Dendritic cell treated with granulocyte-macrophage colony-stimulating factor and Interleukin-4, amounts not matched to agents 40 ng/mL and 50 ng/mL, for 4 days (primary cell): ENCODE results near the gene RPP30.
"Not testable (repeated sequence)": the region's sequence is repeated elsewhere in the genome, so short reads cannot be mapped to it uniquely, and the experiment has no call there.

ENCODE experiments used
- H3K27ac Mint-ChIP-seq: one replicate; pipeline ENCODE4 v1.8.0; 2022; ENCODE audit warnings: mild to moderate bottlenecking, mixed read lengths
- H3K27me3 Mint-ChIP-seq: one replicate; pipeline ENCODE4 v1.8.0; 2022; ENCODE audit warnings: mild to moderate bottlenecking, mixed read lengths
- H3K36me3 Mint-ChIP-seq: one replicate; pipeline ENCODE4 v1.8.0; 2022; ENCODE audit warnings: low read depth, mixed read lengths
- H3K4me1 Mint-ChIP-seq: one replicate; pipeline ENCODE4 v1.8.0; 2022; ENCODE audit warnings: low read depth, mixed read lengths
- H3K4me3 Mint-ChIP-seq: one replicate; pipeline ENCODE4 v1.8.0; 2022; ENCODE audit warnings: mild to moderate bottlenecking, moderate library complexity, mixed read lengths
- H3K9me3 Mint-ChIP-seq: one replicate; pipeline ENCODE4 v1.8.0; 2022; ENCODE audit warnings: mixed read lengths
- intact Hi-C: fragments of 100-400 bp; cut with micrococcal nuclease; formaldehyde crosslinking; loops from one replicate; pipeline ENCODE4 v1.15.0; 2022

RPP30 gene

GRCh38 chr10:90857635-90858460 is 13.9 kb upstream of the RPP30 start, which contains the start of gene HTR7:
Gene HTR7, minus strand, starts transcription at chr10:90858039. Its CDS starts 368 bp downstream, at chr10:90857671.
- H3K4me3 Mint-ChIP-seq = peak within 1 kb of the TSS; percentile 94
- H3K27ac Mint-ChIP-seq = peak within 1 kb of the TSS; percentile 89
- intact Hi-C loops = loop anchor here (5.0 to 10.0 kb wide), 2 partner anchors 71 to 1433 kb away; no protein-coding TSS in a partner anchor

GRCh38 chr10:90858461-90858968 is 13.3 kb upstream of the RPP30 start:
- peaks cover 12% of the 10 kb centered on the region for H3K4me1 Mint-ChIP-seq
- peaks cover 30% of the 10 kb centered on the region for H3K27me3 Mint-ChIP-seq
- H3K9me3 Mint-ChIP-seq = no peaks in the 10 kb centered on the region
- intact Hi-C loops = loop anchor here (5.0 to 10.0 kb wide), 2 partner anchors 71 to 1434 kb away; no protein-coding TSS in a partner anchor
- H3K4me3 Mint-ChIP-seq = peak overlapping the region; percentile 94
- H3K27ac Mint-ChIP-seq = peak overlapping the region; percentile 89
- H3K36me3 Mint-ChIP-seq = no peaks in the 10 kb centered on the region

More at GRCh38 chr10:90857635-90858460, 13.9 kb upstream of the RPP30 start, which contains the start of gene HTR7:
- peaks cover 28% of the 10 kb centered on the region for H3K27me3 Mint-ChIP-seq
- no peaks in the 10 kb centered on the region for H3K36me3 Mint-ChIP-seq
- peaks cover 12% of the 10 kb centered on the region for H3K4me1 Mint-ChIP-seq
- H3K9me3 Mint-ChIP-seq = no peaks in the 10 kb centered on the region

DNA sequence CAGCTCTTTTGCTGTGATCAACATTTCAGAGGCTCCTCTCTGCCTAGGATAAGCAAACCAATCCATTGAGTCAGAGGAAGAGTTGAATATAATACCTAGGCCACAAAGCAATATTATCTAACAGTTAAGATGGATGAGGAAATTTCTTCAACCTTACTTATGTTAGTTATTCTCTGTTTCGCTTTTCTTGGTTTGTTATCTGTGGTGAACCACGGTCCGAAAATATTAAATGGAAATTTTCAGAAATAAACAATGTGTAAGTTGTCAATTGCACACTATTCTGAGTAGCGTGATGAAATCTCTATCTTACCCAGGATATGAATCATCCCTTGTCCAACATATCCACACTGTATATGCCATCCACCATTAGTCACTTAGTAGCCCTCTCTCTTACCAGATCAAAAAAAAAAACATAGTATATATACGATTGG is 12.4 kb upstream of the RPP30 start:
- Mint-ChIP-seq H3K36me3 (no peaks in the 10 kb centered on the region), H3K9me3 (no peaks in the 10 kb centered on the region), H3K27me3 (peaks cover 29% of the 10 kb centered on the region), H3K4me3 (no peak overlapping the region), H3K27ac (no peak overlapping the region), H3K4me1 (peaks cover 12% of the 10 kb centered on the region)
- intact Hi-C loops = loop anchor here (5.0 to 10.0 kb wide), 2 partner anchors 72 to 1435 kb away; no protein-coding TSS in a partner anchor

DNA sequence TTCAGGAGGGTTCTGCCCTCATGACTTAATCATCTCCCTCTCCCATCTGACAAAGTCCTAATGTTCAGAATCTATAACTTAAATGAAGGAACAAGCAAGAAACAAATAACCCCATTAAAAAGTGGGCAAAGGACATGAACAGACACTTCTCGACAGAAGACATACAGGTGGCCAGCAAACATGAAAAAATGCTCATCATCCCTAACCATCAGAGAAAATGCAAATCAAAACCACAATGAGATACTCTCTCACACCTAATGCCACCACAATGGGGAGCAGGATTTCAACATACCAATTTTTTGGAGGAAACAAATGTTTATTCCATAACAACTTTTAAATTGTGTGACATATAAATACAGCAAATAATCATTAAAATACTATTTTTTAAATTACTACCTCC is 11.0 kb upstream of the RPP30 start:
- Mint-ChIP-seq H3K9me3 (no peaks in the 10 kb centered on the region), H3K27ac (no peak overlapping the region), H3K4me1 (peaks cover 12% of the 10 kb centered on the region), H3K4me3 (no peak overlapping the region), H3K27me3 (peaks cover 25% of the 10 kb centered on the region), H3K36me3 (no peaks in the 10 kb centered on the region)
- intact Hi-C loops = loop anchor here (10.0 kb wide), 1 partner anchor 906 kb away; no protein-coding TSS in a partner anchor

- intact Hi-C loops = loop anchor here (1.0 to 10.0 kb wide), 2 partner anchors 112 to 908 kb away; no protein-coding TSS in a partner anchor
- no peaks in the 10 kb centered on the region for H3K9me3 Mint-ChIP-seq
- no peak overlapping the region for H3K27ac Mint-ChIP-seq
- peaks cover 21% of the 10 kb centered on the region for H3K27me3 Mint-ChIP-seq
- no peak overlapping the region for H3K4me3 Mint-ChIP-seq
- peaks cover 6% of the 10 kb centered on the region for H3K4me1 Mint-ChIP-seq
- no peaks in the 10 kb centered on the region for H3K36me3 Mint-ChIP-seq
These were observed 8.8 kb upstream of the RPP30 start for GRCh38 chr10:90862908-90863514.

DNA sequence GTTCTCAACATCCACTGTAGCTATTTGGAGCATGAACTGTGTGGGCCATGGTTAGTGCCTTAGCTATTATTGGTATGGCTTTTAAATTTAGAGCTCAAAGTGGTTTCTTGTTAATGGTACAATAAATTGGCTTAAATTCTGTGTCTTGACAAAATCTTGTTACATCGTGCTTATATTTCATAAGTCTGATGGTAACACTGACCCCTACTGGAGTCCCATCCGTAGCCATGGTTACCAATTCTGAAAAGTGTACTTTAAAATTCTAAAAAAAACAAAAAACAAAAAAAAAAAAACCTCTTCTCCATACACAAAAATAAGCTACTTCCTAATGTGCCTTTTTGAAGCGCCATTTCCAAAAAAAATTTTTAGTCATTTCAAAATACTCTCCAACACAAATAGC is 6.4 kb upstream of the RPP30 start:
- no peak overlapping the region for H3K4me3 Mint-ChIP-seq
- H3K9me3 Mint-ChIP-seq = peaks cover 12% of the 10 kb centered on the region
- H3K4me1 Mint-ChIP-seq = no peaks in the 10 kb centered on the region
- peaks cover 30% of the 10 kb centered on the region for H3K27me3 Mint-ChIP-seq
- no peak overlapping the region for H3K27ac Mint-ChIP-seq
- intact Hi-C loops = loop anchor here (2.0 to 10.0 kb wide), 2 partner anchors 911 to 1073 kb away; no protein-coding TSS in a partner anchor
- no peaks in the 10 kb centered on the region for H3K36me3 Mint-ChIP-seq

GRCh38 chr10:90866050-90866598 is 5.7 kb upstream of the RPP30 start:
- intact Hi-C loops = loop anchor here (10.0 kb wide), 1 partner anchor 911 kb away; no protein-coding TSS in a partner anchor
- H3K27me3 Mint-ChIP-seq = peaks cover 30% of the 10 kb centered on the region
- H3K9me3 Mint-ChIP-seq = peaks cover 12% of the 10 kb centered on the region
- no peaks in the 10 kb centered on the region for H3K36me3 Mint-ChIP-seq
- H3K4me1 Mint-ChIP-seq = peaks cover 6% of the 10 kb centered on the region
- H3K27ac Mint-ChIP-seq = no peak overlapping the region
- H3K4me3 Mint-ChIP-seq = no peak overlapping the region

GRCh38 chr10:90871279-90871765 is 452 bp upstream of the RPP30 start:
- intact Hi-C loops = no loop called here
- Mint-ChIP-seq H3K27me3 (peaks cover 16% of the 10 kb centered on the region), H3K4me3 (peak overlapping the region; percentile 98), H3K36me3 (peaks cover 16% of the 10 kb centered on the region), H3K4me1 (peaks cover 27% of the 10 kb centered on the region), H3K27ac (peak overlapping the region; percentile 86), H3K9me3 (peaks cover 12% of the 10 kb centered on the region)

DNA sequence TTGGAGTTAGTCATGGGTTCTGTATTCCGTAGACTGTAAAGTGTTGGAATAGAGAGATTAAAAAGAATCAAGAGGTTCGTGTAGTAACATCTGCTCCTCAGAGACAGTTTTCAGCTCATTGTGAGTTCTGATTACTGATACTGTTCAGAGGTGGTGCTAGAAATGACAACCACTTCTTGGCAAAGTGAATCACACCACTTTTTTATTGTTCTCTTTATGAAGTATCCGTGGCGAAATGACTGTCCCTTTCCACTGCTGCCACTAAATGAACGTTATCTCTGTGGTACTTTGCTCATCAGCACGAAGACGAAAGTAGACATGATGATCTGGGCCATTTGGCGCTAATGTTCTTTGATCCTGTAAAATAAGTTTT is 860 bp downstream of the RPP30 start:
- H3K27me3 Mint-ChIP-seq = peaks cover 10% of the 10 kb centered on the region
- peaks cover 12% of the 10 kb centered on the region for H3K9me3 Mint-ChIP-seq
- intact Hi-C loops = no loop called here
- peaks cover 27% of the 10 kb centered on the region for H3K4me1 Mint-ChIP-seq
- H3K4me3 Mint-ChIP-seq = peak overlapping the region; percentile 98
- H3K27ac Mint-ChIP-seq = peak overlapping the region; percentile 86
- peaks cover 30% of the 10 kb centered on the region for H3K36me3 Mint-ChIP-seq

GRCh38 chr10:90879062-90879461 is 7.3 kb downstream of the RPP30 start:
- Mint-ChIP-seq H3K4me1 (peaks cover 4% of the 10 kb centered on the region), H3K36me3 (peaks cover 61% of the 10 kb centered on the region), H3K4me3 (no peak overlapping the region), H3K27me3 (no peaks in the 10 kb centered on the region), H3K27ac (no peak overlapping the region), H3K9me3 (no peaks in the 10 kb centered on the region)
- intact Hi-C loops = no loop called here

DNA sequence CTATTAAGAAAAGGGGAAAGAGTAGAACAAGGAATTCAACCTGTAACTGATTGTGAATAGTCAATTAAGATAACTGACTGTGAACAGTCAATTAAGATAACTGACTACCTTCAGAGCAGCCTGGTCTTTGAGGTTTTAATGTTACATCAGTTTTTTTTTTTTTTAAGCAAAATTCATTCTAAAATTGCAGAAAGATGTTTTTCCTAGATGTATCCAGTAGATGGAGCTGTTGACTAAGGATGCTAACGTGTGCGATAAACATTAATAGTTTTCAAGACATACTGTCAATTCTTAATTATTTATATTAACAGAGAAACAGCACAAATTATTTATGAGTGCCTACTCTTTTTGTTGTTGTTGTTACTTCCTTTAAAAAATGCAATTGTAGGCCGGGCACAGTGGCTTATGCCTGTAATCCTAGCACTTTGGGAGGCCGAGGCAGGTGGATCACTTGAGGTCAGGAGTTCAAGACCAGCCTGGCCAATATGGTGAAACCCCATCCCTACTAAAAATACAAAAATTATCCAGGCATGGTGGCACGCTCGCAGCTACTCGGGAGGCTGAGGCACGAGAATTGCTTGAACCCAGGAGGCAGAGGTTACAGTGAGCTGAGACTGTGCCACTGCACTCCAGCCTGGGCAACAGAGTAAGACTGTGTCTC is 8.4 kb downstream of the RPP30 start:
- H3K27me3 Mint-ChIP-seq, H3K27ac Mint-ChIP-seq, H3K4me1 Mint-ChIP-seq, H3K4me3 Mint-ChIP-seq, intact Hi-C loops, H3K9me3 Mint-ChIP-seq: not testable (repeated sequence)
- peaks cover 71% of the 10 kb centered on the region for H3K36me3 Mint-ChIP-seq

- peaks cover 71% of the 10 kb centered on the region for H3K36me3 Mint-ChIP-seq
- H3K4me3 Mint-ChIP-seq = no peak overlapping the region
- H3K27ac Mint-ChIP-seq = no peak overlapping the region
- H3K27me3 Mint-ChIP-seq = no peaks in the 10 kb centered on the region
- H3K9me3 Mint-ChIP-seq = no peaks in the 10 kb centered on the region
- H3K4me1 Mint-ChIP-seq = no peaks in the 10 kb centered on the region
- intact Hi-C loops = no loop called here
These were observed 12.7 kb downstream of the RPP30 start for GRCh38 chr10:90884431-90884830.

- H3K27me3 Mint-ChIP-seq = no peaks in the 10 kb centered on the region
- no peaks in the 10 kb centered on the region for H3K9me3 Mint-ChIP-seq
- intact Hi-C loops = no loop called here
- no peak overlapping the region for H3K27ac Mint-ChIP-seq
- peaks cover 71% of the 10 kb centered on the region for H3K36me3 Mint-ChIP-seq
- H3K4me3 Mint-ChIP-seq = no peak overlapping the region
- H3K4me1 Mint-ChIP-seq = no peaks in the 10 kb centered on the region
These were observed 13.4 kb downstream of the RPP30 start for GRCh38 chr10:90885176-90885575.
